Adrenal gland (tissue), 5 donors: Measurements from ENCODE around the gene ARFGEF3.

Source experiments
- POLR2A ChIP-seq, 2 donors: fragments of 450-650 bp; IDR thresholded peaks; one replicate each; pipeline ENCODE4 v1.6.1; 2017; ENCODE audit warnings: antibody characterized with exemption in 2 of 2, mild to moderate bottlenecking in 2 of 2, moderate library complexity in 1 of 2
- TF ChIP-seq, protein P1 (sequence below), 6 experiments: fragments of 450-650 bp in 4 of 6; fragments of 200-600 bp in 2 of 6; sonication (generic) in 1 of 6; IDR thresholded peaks; 1 replicate in 5 of 6; 2 replicates in 1 of 6; pipeline versions ENCODE4 v1.5.1 to v1.8.0; 2016 to 2021; ENCODE audit warnings: antibody characterized with exemption in 6 of 6, mild to moderate bottlenecking in 2 of 6, moderate library complexity in 1 of 6
- donor health status: DM: no; HTN: no; CAD: no.

DNA sequence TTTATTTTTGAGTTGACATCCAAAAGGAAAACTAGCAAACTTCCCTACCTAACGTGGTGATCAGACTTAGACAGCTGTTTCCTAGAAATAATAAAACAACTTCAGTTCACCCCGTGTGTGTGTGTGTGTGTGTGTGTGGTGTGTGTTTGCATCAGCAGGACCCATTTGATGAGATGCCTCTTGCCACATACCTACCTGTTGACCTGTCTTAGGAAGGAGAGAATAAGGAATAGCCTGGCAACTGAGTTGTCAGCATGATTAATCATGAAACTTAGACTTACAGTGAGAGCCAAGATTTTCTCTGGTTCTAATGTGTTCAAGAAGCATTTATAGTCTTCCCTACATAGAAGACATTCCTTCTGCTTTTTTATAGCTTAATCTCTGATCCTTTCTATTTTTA is 72.6 kb downstream of the ARFGEF3 start:
- TF ChIP-seq, protein P1, sequence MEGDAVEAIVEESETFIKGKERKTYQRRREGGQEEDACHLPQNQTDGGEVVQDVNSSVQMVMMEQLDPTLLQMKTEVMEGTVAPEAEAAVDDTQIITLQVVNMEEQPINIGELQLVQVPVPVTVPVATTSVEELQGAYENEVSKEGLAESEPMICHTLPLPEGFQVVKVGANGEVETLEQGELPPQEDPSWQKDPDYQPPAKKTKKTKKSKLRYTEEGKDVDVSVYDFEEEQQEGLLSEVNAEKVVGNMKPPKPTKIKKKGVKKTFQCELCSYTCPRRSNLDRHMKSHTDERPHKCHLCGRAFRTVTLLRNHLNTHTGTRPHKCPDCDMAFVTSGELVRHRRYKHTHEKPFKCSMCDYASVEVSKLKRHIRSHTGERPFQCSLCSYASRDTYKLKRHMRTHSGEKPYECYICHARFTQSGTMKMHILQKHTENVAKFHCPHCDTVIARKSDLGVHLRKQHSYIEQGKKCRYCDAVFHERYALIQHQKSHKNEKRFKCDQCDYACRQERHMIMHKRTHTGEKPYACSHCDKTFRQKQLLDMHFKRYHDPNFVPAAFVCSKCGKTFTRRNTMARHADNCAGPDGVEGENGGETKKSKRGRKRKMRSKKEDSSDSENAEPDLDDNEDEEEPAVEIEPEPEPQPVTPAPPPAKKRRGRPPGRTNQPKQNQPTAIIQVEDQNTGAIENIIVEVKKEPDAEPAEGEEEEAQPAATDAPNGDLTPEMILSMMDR (IDR thresholded peaks at IDR 0.05): no peak
- TF ChIP-seq POLR2A (IDR thresholded peaks at IDR 0.05): no peak
